GM12801 (cell line): ENCODE measurements around the gene GABRD.

Source experiments
- TF ChIP-seq, protein P1 (sequence below): IDR thresholded peaks from one replicate; pipeline ENCODE4 v1.5.1; 2011; ENCODE audit warnings: control low read depth; ENCODE audit not compliant: insufficient read length; ENCODE audit errors: extremely low read depth

The GABRD gene

DNA sequence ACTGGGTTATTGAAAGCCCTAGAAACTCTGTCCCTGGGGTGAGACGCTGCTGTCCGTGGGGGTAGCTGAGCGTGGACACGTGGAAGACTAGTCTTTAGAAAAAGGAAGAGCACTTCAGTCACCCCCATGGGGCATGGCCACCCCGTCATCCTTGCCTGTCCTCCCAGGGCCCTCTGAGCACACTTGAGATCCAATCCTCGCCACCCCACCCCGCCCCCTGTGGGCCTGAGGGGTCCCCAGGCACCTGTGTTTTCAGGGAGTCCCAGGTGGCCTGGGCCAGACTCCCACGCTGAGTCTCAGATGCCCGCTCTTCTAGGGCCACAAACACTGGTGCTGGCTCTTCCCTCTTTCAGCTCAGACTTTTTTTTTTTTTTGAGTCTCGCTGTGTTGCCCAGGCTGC is 33.6 kb downstream of the GABRD start:
- TF ChIP-seq, protein P1, sequence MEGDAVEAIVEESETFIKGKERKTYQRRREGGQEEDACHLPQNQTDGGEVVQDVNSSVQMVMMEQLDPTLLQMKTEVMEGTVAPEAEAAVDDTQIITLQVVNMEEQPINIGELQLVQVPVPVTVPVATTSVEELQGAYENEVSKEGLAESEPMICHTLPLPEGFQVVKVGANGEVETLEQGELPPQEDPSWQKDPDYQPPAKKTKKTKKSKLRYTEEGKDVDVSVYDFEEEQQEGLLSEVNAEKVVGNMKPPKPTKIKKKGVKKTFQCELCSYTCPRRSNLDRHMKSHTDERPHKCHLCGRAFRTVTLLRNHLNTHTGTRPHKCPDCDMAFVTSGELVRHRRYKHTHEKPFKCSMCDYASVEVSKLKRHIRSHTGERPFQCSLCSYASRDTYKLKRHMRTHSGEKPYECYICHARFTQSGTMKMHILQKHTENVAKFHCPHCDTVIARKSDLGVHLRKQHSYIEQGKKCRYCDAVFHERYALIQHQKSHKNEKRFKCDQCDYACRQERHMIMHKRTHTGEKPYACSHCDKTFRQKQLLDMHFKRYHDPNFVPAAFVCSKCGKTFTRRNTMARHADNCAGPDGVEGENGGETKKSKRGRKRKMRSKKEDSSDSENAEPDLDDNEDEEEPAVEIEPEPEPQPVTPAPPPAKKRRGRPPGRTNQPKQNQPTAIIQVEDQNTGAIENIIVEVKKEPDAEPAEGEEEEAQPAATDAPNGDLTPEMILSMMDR: no peak

DNA sequence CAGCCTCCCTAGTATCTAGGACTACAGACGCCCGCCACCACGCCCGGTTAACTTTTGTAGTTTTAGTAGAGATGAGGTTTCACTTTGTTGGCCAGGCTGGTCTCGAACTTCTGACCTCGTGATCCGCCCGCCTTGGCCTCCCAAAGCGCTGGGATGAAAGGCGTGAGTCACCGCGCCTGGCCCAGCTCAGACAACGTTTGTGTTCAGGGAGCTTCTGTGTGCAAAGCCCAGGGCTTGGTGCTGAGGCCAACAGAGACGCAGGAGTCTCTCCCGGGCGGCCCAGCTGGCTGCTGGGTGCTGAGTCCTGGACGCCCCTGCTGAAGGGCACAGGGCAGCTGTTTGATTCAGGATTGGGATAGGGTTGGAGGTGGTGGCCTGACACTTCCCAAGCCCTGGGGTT is 34.1 kb downstream of the GABRD start:
- TF ChIP-seq, protein P1: no peak

DNA sequence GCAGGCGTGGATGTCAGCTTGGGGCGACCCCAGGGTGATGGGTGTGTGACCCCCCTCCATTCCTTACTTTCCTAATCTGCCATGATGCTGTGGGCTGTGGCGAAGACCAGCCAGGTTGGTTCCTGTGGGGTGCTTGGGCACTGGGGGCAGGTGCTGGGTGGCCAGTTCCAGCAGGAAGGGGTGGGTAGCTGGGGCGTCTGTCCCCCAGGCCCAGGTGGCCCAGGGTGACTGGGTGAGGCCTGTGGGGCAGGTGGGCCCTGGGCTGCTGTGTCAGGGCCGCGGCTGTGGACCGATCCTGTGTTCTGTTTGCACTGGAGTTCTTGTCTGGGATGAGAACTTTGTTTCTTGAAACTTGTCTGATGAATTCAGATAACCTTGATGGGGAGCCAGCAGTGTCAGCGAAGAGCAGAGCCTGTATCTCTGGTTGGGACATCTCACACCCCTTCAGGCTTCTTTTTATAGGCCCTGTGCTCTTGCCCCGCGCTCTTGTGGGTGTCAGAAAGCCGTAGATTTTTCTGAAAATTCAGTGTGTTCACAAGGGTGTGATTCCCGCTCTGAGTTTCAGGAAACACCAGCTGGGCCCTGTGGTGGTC is 34.7 kb downstream of the GABRD start:
- TF ChIP-seq, protein P1: no peak

DNA sequence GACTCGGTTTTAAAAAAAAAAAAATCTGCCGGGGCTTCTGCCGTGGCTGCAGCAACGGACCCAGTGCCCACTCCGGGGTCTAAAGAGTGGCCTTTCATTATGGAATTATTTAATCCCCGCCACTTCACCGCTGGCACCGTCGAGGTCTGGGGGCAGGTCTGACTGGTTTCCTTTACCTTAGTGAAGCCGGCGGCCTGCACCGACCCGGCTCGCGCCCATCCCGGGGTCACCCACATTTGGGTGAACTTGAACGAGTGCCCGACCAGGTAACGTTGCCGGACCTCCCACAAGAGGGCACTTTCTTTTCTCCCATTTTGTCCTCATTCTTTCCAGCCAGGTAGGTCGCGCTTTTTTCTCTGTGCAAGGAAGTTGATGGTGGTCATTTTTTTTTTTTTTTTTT is 35.4 kb downstream of the GABRD start:
- TF ChIP-seq, protein P1: no peak

DNA sequence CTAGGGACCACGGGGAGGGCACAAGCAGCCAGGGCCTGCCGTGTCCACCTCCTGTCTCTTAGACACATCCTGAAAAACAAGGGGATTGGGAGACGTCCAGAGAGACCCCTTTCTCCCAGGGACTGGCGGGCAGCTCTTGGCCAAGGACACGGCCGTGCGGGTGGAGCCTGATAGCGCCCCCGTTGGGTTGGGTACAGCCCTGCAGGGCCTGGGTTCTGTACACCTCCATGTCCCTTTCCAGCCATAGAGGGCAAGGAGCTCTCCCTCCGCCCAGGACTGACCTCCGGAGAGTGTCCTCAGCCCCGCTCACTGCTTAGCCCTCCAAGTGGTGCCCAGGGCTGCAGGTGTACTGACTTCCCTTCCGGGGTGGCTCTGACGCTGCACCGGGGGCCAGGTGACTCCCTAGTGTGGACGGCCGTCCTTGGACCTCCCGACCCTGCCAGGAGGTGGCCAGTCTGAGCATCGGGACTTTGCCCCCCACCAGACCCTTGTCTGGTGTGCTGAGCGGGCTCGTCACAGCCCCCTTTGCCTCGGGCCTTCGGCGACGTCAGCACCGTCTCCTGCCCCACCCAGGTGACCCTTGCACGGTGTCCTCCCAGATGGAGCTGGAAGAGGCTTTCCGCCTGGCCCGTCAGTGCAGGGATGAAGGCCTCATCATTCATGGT is 36.9 kb downstream of the GABRD start:
- TF ChIP-seq, protein P1: no peak

DNA sequence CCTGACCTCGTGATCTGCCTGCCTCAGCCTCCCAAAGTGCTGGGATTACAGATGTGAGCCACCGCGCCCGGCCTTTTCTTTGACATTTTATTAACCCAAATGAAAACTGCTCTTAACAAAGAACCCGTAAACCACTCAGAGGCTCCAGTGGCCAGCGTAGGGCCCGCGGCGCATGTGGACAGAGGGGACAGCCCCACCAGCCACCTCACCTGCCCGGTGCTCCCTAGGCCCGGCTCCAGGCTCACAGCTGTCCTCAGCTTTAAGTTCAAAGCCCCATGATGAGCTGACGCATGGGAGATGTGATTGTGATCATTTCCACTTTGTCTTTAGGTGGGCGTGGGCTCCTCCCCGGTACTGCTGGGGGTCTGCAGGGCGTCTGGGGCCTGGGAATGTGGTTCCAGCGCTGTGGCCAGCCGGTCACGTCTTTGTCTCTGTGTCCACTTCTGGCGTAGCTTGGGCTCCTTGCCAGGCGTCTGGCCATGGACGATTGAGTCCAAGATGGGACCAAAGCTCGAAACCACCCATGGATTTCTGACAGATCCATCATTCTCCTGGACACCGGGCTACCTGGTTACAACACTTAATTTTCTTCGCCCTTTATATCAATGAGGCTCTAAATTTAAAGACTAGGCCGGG is 37.9 kb downstream of the GABRD start:
- TF ChIP-seq, protein P1: no peak

DNA sequence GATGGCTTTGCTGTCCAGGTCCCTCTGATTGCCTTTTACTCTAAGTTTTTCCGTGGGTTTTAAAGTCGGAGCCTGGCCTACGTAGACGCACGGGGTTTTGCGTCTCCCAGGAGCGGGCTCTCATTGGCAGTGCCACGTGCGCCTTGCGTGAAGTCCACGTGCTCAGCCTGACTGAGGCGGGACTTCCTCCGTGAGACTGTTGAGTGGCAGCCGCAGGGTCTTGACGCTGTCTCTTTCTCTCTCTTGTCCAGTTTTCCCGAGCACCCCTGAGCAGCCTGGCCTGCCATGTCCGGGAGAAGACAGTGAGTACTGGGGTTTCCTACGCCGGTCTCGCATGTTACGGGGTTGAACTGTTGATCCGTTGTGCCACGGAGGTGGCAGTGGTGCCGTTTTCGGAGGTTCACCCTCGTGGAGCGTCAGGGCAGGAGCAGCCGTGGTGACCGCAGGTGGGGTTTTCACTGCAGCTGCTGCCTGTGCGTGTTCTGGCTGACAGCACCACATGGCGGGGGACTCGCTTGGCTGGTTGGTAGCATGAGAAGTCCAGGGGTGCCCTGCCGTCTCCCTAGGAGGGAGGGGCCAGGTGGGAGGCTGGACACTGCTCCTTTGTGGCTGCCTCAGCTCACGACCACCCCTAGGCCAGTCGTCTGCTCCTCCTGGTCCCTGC is 40.3 kb downstream of the GABRD start:
- TF ChIP-seq, protein P1: no peak
